H54 (cell line): ENCODE results near the gene HTR3C.
"Not testable (repeated sequence)": the region's sequence is repeated elsewhere in the genome, so short reads cannot be mapped to it uniquely, and the experiment has no call there.

Source experiments
- DNase-seq: peaks from one replicate; pipeline ENCODE4 v3.0.0; 2011; ENCODE audit warnings: low spot score, mixed read lengths; ENCODE audit not compliant: insufficient read length
- FAIRE-seq: peaks from 3 replicates; lab custom pipeline; 2011; peaks lifted over from hg19 to GRCh38; lab: Jason Lieb, UNC
- POLR2A ChIP-seq: IDR thresholded peaks from 2 replicates; pipeline ENCODE4 v1.6.1; 2011; ENCODE audit warnings: low read depth, mild to moderate bottlenecking, low read length

The HTR3C gene

DNA sequence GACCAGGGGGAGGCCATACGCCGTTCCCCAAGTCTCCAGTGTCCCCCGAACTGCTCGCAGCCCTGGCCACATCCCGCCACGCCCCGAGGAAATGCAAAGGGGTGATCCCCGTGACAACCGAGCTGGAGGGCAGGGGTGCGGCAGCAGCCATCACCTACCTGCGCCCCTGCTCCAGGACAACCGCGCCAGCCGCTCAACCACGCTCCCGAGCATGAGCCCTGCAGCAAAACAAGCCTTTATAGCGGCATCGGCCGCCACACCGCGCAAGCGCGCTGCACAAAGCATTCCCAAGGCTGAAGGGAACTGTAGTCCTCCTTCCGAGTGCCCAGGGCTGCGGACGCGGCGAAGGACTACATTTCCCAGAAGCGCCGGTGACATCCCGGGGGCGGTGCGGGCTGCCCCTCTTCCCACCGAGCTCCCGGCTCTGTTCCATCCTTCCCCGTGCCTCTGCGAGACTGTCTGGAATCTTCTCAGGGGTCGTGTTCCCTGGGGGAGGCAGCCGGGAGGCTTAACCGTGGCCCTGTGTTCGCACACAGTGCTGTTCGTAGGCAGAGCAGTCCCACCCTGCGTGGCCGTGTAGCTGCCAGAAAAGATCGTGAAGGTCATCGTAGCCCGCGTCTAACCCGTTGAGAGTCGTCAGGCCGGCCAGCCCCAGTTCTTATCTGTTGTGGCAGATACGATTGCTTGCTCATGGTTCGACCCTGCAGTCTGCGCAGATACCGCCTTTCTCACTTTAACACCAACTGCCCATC, 35.0 kb upstream of the HTR3C start, which contains the start of gene ABCC5:
ABCC5 (minus strand) TSS at position 213 of the 752 bp plus-strand sequence. CDS start 3,492 bp downstream, outside the sequence.
- peak; percentile 96 for DNase-seq
- TF ChIP-seq POLR2A, result peak; percentile 77
- peak; percentile 95 for FAIRE-seq

DNA sequence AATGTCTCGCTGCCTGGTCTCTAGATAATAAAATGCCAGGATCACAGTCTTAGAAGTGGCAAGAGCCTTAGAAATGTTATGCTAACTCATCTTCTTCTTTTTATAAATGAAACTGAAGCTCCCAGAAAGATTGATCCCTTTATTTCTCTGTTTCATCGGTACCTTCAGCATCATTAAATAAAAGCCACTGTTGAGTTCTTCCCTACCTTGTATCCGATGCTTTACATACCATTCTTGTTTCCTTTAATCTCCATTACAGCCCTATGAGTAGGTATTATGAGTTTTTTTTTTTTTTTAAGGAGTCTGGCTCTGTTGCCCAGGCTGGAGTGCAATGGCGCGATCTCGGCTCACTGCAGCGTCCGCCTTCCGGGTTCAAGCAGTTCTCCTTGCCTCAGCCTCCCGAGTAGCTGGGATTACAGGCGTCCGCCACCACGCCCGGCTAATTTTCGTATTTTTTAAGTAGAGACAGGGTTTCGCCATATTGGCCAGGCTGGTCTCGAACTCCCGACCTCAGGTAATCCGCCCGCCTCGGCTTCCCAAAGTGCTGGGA, 34.3 kb upstream of the HTR3C start:
- no peak for FAIRE-seq
- TF ChIP-seq POLR2A, result no peak

DNA sequence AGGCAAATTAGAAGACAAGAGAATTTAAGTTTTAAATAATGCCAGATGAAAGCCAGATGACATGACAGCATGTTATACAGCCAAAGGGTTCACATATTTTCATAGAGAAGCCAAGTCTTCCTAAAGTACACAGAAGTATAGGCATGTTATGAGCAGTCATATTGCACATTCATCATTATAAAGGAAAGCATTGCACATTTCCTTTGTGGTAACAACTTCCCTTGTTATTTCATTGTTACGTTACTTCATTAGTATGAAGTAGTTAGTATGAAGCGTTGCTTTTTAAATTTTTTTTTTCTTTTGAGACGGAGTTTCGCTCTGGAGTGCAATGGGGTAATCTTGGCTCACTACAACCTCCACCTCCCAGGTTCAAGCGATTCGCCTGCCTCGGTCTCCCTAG, 30.5 kb upstream of the HTR3C start:
- TF ChIP-seq POLR2A, result no peak
- FAIRE-seq, result no peak
- no peak for DNase-seq

More for the DNA sequence above, 34.3 kb upstream of the HTR3C start:
- DNase-seq, result no peak

DNA sequence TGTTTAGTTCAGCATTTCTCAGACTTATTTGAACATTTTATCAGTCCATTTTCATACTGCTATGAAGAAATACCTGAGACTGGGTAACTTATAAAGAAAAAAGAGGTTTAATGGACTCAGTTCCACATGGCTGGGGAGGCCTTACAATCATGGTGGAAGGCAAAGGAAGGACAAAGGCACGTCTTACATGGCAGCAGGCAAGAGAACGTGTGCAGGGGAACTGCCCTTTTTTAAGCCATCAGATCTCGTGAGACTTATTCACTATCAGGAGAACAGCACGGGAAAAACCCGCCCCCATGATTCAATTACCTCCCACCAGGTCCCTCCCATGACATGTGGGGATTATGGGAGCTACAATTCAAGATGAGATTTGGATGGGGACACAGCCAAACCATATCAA, 27.6 kb upstream of the HTR3C start:
- DNase-seq, FAIRE-seq: not testable (repeated sequence)

DNA sequence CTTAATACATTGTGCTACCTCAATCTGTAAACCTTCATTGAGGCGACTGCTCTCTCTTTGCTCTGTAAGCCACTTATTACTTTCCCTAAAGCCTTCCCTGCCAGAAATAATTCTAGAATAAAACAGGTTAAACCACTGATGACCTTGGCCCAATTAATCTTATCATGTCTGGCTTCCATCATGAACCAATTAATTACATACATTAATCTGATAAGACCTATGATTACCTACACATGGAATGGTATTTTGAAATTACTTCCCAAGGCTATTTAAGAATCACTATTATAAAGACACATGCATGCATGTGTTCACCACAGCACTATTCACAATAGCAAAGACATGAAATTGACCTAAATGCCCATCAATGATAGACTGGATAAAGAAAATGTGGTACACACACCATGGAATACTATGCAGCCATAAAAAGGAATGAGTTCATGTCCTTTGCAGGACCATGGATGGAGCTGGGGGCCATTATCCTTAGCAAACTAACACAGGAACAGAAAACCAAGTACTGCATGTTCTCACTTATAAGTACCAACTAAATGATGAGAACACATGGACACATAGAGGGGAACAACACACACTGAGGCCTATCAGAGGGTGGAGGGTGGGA, 24.5 kb upstream of the HTR3C start:
- FAIRE-seq, DNase-seq: not testable (repeated sequence)

DNA sequence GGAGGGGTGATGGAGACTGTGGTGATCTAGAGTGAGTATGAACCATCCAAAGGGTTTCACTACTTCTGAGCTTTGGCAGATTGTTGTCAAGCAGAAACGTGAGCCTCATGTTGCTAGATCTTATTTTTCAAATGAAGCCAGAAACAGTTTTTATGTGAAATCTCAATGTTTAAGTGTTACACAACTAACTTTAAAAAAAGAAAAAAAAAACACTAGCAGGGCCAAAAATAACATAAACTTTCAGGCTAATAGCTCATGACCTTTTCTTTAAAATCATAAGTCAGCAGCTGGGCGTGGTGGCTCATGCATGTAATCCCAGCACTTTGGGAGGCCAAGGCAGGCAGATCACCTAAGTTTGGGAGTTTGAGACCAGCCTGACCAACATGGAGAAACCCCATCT, 23.4 kb upstream of the HTR3C start:
- no peak for DNase-seq

DNA sequence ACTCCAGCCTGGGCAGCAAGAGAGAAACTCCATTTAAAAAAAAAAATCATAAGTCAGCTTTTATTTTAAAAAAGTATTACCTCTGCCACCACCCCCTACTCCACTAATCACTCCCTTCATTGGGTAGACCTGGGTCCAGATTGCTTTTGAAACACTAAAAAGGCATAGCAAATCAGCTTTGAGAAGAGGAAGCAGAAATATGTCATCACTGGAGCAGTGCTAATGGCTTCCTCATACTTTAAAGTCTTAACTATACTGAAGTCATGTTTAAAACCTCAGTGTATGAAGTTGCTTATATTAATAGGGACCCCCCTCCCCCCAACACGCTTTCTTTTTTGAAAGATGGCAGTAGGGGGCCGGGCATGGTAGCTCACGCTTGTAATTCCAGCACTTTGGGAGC, 22.3 kb upstream of the HTR3C start:
- FAIRE-seq (no peak), DNase-seq (no peak)
- no peak for TF ChIP-seq POLR2A

More for the DNA sequence above, 23.4 kb upstream of the HTR3C start:
- TF ChIP-seq POLR2A, result no peak
- no peak for FAIRE-seq

DNA sequence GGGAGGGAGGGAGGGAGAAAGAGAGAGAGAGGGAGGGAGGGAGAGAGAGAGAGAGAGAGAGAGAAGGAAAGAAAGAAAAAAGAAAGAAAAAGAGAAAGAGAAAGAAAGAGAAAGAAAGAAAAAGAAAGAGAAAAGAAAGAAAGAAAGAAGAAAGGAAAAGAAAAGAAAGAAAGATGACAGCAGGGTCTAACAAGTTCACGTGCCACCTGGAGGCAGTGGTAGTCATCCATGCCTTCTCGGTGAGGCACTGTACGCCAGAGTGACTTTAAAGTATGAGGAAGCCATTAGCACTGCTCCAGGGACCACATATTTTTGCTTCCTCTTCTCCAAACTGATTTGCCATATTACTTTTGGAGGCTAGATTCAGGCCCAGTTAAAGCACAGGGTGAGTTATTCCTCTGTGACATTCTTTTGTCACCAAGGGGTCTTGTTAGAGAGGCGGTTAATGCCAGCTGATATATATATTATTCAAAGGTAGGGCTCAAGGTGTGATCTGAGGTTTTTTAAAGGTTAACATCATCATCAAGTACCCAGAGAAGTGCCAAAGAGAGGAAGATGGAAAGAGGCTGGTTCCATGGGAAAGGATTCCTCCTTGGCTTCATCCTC, 21.6 kb upstream of the HTR3C start, which contains the start of gene HTR3D:
HTR3D (plus strand) TSS at position 556 of the 606 bp plus-strand sequence; CDS start at position 556, 0 bp downstream.
- DNase-seq (no peak), FAIRE-seq (no peak)
- no peak for TF ChIP-seq POLR2A

DNA sequence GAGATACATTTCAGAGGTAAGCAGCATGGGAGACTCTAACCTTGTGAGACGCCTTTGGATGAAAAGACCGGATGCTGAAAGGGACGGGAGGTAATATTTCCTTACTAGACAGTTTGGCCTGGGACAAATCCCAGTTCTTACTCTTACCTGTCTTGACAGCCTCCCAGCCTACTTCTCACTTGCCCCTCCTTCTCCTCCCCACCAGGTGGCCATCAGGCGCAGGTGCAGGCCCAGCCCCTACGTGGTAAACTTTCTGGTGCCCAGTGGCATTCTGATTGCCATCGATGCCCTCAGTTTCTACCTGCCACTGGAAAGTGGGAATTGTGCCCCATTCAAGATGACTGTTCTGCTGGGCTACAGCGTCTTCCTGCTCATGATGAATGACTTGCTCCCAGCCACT, 15.0 kb upstream of the HTR3C start:
- DNase-seq (no peak), FAIRE-seq (no peak)
- no peak for TF ChIP-seq POLR2A

DNA sequence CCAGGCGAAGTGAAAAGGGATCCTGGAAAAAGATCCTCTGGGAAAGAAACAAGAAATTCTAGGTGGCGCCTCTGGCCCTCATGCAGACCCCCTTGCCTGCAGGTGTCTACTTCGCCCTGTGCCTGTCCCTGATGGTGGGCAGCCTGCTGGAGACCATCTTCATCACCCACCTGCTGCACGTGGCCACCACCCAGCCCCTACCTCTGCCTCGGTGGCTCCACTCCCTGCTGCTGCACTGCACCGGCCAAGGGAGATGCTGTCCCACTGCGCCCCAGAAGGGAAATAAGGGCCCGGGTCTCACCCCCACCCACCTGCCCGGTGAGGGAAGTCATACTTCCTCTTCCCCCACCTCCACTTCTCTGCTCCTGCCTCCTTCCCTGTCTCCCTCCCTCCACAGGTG, 14.5 kb upstream of the HTR3C start:
- not testable (repeated sequence) for FAIRE-seq, DNase-seq

DNA sequence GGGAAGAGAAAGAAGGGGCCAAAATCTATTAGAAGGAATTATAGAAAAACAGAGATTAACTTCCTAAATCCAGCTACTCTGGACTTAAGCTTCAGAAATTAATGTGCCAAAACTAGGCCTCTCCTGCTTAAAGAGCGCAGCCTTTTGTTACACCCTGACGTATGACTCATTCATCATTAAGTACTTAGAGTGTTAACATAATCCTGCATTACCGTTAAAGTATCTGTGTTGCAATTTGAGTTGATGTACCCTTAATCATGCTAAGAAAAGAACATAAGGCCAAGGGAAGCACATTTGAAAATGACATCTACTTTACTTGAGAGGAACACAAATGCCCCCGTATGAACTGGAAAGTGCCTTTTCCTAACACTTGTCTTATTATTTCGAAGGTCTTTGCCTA, 13.4 kb upstream of the HTR3C start:
- DNase-seq, result no peak
- no peak for FAIRE-seq
- no peak for TF ChIP-seq POLR2A

DNA sequence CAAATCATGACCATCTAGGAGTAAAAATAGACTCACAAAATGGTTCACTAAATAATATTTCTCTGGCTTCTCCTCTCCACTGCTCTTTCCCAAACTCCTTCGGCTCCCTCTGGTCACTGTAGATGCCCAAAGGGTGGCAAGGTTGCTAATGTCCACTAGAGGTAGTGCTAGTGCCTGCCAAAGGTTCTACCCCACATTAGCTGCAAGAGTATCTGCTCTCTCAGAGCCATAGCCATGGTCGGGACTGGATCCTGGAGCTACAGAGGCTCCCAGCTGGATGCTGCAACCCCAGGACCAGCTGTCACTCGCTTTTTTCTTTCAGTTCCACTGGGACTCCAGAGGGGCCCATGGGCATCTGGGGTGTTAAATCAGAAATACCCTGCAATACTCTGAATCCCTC, 12.8 kb upstream of the HTR3C start:
- FAIRE-seq, result peak; percentile 84
- DNase-seq, result peak; percentile 66
- no peak for TF ChIP-seq POLR2A

DNA sequence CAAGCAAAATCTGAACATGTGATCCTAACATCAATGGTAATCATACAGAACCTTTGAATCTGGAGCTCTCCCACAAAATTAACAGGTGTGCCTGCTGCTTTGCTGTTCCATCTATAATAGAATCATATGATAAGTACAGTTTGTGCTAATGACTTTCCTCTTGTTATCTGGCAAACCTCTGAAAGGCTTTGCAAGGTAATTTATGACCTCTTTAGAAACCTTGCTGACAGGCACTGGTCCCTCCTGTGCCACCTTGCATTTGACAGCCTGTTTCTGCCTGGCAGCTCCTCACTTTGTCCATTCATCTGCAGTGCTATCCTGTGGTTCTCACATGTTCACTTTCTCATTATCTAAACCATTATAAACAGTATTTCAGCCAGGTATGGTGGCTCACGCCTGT, 10.2 kb upstream of the HTR3C start:
- TF ChIP-seq POLR2A, result no peak
- FAIRE-seq (no peak), DNase-seq (no peak)

DNA sequence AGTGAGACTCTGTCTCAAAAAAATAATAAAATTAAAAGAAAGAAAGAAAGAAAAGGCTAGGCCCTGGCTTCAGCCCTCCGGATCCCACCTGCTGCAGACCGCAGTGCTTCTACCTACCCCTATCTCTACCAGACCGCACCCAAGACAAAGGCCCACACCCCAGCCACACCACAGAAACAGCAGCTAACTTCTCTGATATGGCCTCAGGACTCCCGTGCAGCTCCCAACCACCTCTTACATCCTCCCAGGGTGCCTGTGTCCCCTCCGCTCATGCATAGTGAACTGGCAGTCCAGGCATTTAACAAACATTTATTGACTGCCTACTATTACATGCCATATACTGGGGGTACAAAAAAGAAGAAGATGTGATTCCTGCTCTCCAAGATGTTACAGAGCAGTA, 6.9 kb upstream of the HTR3C start:
- TF ChIP-seq POLR2A, result no peak
- FAIRE-seq, result no peak
- DNase-seq, result no peak
